ENCODE data around the gene SAMD4B.
A peak's percentile ranks its signal among the peaks of the same experiment; 100 is the strongest.

- TF ChIP-seq, protein P1, sequence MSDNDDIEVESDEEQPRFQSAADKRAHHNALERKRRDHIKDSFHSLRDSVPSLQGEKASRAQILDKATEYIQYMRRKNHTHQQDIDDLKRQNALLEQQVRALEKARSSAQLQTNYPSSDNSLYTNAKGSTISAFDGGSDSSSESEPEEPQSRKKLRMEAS (IDR thresholded peaks at IDR 0.05; ENCODE audit: low read depth, low read length), result peak; percentile 94
- TF ChIP-seq, protein P2, sequence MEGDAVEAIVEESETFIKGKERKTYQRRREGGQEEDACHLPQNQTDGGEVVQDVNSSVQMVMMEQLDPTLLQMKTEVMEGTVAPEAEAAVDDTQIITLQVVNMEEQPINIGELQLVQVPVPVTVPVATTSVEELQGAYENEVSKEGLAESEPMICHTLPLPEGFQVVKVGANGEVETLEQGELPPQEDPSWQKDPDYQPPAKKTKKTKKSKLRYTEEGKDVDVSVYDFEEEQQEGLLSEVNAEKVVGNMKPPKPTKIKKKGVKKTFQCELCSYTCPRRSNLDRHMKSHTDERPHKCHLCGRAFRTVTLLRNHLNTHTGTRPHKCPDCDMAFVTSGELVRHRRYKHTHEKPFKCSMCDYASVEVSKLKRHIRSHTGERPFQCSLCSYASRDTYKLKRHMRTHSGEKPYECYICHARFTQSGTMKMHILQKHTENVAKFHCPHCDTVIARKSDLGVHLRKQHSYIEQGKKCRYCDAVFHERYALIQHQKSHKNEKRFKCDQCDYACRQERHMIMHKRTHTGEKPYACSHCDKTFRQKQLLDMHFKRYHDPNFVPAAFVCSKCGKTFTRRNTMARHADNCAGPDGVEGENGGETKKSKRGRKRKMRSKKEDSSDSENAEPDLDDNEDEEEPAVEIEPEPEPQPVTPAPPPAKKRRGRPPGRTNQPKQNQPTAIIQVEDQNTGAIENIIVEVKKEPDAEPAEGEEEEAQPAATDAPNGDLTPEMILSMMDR (IDR thresholded peaks at IDR 0.05; ENCODE audit: low read depth, low read length), result no peak
- no peak for TF ChIP-seq POLR2A (IDR thresholded peaks at IDR 0.05; ENCODE audit: extremely low read depth, insufficient read length)
Measured at GRCh38 chr19:39430675-39431593, 88.7 kb downstream of the SAMD4B start.

All from NB4 (cell line).